Suprapubic skin (tissue), 3 donors: ENCODE results near the gene DGKH.

ENCODE experiments used
- POLR2A ChIP-seq, 2 donors: fragments of 450-650 bp; IDR thresholded peaks; one replicate each; pipeline ENCODE4 v1.6.1; 2017; ENCODE audit warnings: antibody characterized with exemption in 2 of 2, mild to moderate bottlenecking in 2 of 2, moderate library complexity in 2 of 2
- TF ChIP-seq, protein P1 (sequence below), 2 donors: fragments of 200-600 bp in 1 of 2; fragments of 450-650 bp in 1 of 2; sonication (generic) in 1 of 2; IDR thresholded peaks; one replicate each; pipeline ENCODE4 v1.5.1; 2016 to 2019; ENCODE audit warnings: antibody characterized with exemption in 2 of 2, mild to moderate bottlenecking in 1 of 2, moderate library complexity in 1 of 2

DNA sequence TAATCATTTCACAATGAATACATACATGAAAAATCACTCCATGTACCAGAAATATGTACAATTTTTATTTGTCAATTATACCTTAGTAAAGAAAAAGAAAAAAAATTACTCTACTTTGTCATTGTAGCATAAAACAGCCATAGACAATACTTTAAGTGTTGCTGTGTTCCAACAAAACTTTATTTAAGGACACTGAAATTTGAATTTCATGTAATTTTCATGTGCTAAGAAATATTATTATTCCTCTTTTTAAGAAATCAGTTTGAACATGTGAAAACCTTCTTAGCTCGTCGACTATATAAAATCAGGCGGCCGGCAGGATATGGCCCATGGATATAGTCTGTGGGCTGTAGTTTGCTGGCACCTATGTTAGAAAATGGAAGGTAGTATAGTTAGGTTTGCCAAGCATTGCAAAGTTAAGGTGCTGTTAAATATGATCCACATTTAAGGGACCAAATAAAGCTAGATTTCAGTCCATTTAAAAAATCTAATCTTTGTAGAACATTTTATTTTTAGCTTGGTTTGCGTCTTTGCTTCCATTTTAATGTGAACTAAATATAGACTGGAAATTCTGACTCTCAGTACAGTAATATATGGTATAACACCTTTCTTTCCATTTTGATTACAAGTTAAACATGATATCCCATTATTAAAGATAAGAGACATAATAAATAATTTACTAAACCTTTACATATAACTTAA lies 6.5 kb downstream of the DGKH start:
- TF ChIP-seq, protein P1, sequence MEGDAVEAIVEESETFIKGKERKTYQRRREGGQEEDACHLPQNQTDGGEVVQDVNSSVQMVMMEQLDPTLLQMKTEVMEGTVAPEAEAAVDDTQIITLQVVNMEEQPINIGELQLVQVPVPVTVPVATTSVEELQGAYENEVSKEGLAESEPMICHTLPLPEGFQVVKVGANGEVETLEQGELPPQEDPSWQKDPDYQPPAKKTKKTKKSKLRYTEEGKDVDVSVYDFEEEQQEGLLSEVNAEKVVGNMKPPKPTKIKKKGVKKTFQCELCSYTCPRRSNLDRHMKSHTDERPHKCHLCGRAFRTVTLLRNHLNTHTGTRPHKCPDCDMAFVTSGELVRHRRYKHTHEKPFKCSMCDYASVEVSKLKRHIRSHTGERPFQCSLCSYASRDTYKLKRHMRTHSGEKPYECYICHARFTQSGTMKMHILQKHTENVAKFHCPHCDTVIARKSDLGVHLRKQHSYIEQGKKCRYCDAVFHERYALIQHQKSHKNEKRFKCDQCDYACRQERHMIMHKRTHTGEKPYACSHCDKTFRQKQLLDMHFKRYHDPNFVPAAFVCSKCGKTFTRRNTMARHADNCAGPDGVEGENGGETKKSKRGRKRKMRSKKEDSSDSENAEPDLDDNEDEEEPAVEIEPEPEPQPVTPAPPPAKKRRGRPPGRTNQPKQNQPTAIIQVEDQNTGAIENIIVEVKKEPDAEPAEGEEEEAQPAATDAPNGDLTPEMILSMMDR (IDR thresholded peaks at IDR 0.05): no peak
- TF ChIP-seq POLR2A (IDR thresholded peaks at IDR 0.05): no peak
